NCI-H446 (cell line): ENCODE measurements around the gene ABCG4.
"Not testable (repeated sequence)": the region's sequence is repeated elsewhere in the genome, so short reads cannot be mapped to it uniquely, and the experiment has no call there.

Experiments used
- DNase-seq, 2 experiments: peaks; one replicate each; lab custom pipeline; 2025; lab: John Stamatoyannopoulos, UW

ABCG4 gene

DNA sequence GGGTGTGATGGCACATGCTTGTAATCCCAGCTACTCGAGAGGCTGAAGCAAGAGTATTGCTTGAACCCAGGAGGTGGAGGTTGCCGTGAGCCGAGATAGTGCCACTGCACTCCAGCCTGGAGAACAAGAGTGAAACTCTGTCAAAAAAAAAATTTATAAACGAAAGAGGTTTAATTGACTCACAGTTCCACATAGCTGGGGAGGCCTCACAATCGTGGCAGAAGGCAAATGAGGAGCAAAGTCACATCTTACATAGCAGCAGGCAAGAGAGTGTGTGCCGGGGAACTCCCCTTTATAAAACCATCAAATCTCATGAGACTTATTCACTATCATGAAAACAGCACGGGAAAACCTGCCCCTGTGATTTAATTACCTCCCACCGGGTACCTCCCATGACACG, 35.5 kb downstream of the ABCG4 start:
- DNase-seq: not testable (repeated sequence)

DNA sequence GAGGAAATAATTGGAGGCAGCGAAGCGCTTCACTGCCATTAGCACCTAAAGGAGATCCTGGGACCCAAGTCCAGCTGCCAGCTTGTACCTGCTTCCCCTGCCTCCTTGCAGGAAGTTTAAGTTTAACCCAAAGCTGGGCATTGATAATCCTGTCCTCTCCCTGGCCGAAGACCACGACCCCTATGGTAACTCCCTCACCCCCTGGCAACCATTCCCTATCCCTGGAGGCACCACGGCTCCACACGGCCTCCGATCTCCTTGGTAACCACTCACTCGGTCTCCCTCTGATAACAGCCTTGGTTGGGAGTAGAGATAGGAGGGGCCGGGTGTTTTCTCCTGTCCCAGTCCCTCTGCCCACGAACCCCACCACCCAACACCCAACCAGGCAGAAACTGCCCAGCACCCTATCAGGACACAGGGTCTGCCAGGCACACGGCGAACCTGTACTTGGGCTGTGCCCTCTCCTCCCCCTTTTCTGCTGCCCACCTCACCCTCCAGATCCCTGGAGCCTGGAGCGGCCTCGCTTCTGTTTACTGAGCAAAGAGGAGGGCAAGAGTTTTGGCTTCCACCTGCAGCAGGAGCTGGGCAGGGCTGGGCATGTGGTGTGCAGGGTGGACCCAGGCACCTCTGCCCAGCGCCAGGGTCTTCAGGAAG, 37.3 kb downstream of the ABCG4 start:
- no peak for DNase-seq

- DNase-seq: no peak
Observed at GRCh38 chr11:119187123-119187892, 38.5 kb downstream of the ABCG4 start.

DNA sequence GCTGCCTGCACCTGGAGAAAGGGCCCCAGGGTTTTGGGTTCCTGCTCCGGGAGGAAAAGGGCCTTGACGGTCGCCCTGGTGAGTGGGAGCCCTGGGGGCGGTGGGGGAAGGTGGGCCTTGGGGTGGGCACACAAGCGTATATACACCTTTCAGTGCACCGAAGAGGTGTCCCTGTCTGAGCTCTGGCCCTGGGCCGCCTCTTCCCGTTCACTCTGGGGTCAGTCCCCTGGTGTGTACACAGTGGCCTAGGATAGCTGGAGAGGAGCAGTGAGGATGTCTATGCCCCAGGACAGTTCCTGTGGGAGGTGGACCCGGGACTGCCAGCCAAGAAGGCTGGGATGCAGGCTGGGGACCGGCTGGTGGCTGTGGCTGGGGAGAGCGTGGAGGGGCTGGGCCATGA, 39.2 kb downstream of the ABCG4 start:
- no peak for DNase-seq

DNA sequence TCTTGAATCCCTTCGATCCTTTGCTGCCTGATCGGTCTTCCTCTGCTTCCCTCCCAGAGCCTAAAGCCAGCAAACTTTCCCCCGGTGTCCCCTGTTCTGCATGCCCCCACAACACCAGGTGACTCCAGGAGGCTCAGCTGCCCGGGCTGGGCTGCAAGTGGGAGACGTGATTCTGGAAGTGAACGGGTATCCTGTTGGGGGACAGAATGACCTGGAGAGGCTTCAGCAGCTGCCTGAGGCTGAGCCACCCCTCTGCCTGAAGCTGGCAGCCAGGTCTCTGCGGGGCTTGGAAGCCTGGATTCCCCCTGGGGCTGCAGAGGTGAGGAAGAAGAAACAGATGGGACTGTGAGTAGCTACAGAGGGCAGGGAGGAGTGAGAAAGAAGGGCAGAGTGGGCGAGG, 40.0 kb downstream of the ABCG4 start:
- DNase-seq: no peak

DNA sequence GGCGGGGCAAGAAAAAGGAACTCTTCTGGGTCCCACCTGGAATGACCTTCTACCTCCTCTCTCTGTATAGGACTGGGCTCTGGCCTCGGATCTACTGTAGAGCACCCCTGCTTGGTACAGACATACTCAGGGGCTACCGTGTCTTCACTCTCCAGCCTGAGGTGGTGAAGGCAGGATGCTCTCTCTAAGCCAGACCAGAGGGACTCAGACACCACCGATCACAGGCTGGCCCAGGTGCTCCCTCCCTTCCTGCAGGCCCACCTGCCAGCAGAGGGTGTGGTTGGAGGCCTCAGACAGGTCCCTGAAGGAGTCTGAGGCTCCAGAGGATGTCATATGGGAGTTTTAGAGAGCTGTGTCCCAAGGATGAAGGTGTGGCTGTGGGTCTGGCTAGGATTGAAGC, 40.5 kb downstream of the ABCG4 start:
- no peak for DNase-seq

- DNase-seq: no peak
Observed at GRCh38 chr11:119190531-119190930, 41.7 kb downstream of the ABCG4 start.

DNA sequence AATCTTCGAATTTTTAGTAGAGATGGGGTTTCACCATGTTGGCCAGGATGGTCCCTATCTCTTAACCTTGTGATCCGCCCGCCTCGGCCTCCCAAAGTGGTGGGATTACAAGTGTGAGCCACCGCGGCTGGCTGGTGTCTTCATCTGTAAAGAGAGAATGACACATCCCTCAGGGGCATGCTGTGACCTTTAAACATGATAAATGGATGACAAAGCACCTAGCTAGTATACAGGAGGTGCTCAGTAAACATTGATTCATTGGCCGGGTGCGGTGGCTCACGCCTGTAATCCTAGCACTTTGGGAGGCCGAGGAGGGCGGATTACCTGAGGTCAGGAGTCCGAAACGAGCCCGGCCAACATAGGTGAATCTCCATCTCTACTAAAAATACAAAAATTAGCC, 42.4 kb downstream of the ABCG4 start:
- DNase-seq: not testable (repeated sequence)

GRCh38 chr11:119192111-119192510, 43.3 kb downstream of the ABCG4 start:
- DNase-seq: no peak

DNA sequence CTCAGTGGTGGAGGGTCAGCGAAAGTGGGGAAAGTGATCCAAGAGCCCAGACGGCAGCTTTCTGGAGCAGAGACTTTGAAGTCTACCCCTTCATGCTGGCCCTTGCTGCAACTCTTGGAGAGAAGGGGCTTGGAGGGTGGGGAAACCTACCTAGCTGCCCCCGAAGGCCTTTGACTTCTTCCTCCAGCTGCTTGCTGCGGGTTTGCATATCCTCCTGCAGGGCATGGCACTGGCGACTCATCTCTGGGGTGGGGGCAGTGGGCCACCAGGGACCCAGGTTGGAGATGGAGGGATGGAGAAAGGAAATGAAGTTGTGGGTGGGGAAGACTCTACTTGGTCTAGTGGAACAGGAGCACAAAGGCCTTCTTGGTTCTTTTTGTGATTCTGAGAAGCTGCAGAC, 44.1 kb downstream of the ABCG4 start:
- no peak for DNase-seq

GRCh38 chr11:119193626-119194025, 44.8 kb downstream of the ABCG4 start:
- DNase-seq: no peak

- DNase-seq: no peak
Observed at GRCh38 chr11:119194811-119195440, 46.1 kb downstream of the ABCG4 start.

GRCh38 chr11:119195680-119196079, 46.8 kb downstream of the ABCG4 start:
- peak; percentile 29 to 51 for DNase-seq

- peak; percentile 71 to 78 for DNase-seq
Observed at GRCh38 chr11:119196833-119197483, 48.1 kb downstream of the ABCG4 start.

DNA sequence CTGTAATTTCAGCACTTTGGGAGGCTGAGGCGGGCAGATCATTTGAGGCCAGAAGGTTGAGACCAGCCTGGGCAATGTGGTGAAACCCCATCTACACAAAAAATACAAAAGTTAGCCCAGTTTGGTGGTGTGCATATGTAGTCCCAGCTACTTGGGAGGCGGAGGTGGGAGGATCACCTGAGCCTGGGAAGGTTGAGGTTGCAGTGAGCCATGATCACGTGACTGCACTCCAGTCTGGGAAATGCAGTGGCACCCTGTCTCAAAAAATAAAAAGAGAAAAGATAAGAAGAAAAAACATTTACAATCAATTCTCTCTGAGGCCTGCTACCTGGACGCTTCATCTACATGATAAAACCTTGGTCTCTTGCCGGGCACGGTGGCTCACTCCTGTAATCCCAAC, 50.1 kb downstream of the ABCG4 start:
- DNase-seq: no peak

GRCh38 chr11:119201236-119201635, 52.4 kb downstream of the ABCG4 start:
- not testable (repeated sequence) for DNase-seq

DNA sequence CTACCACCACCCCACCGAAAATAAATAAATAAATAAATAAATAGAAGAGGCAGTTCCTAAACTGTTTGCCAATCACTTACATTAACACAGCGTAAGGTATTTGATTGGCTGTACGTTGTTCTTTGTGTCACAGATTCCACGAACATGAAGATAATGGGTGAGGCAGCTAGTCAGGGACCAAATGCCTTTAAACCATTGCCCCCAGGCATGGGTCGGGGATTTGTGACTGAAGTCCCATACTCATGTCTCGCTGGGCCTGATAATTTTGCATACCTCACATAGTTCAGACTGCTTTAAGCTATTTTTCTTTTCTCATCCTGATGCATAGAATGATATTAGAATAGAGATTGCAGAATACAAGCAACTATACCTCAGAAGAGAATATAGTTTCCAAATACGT, 53.7 kb downstream of the ABCG4 start:
- no peak for DNase-seq

DNA sequence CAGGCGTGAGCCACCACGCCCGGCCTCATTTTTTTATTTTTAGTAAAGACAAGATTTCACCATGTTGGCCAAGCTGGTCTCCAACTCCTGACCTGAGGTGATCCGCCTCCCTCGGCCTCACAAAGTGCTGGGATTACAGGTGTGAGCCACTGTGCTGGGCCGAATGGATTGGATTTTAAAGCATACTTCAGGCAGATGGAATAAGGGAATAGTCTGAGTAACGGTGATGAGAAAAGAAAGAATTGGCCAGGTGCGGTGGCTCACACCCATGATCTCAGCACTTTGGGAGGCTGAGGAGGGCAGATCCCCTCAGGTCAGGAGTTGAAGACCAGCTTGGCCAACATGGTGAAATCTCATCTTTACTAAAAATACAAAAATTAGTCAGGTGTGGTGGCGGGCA, 55.2 kb downstream of the ABCG4 start:
- DNase-seq: no peak

DNA sequence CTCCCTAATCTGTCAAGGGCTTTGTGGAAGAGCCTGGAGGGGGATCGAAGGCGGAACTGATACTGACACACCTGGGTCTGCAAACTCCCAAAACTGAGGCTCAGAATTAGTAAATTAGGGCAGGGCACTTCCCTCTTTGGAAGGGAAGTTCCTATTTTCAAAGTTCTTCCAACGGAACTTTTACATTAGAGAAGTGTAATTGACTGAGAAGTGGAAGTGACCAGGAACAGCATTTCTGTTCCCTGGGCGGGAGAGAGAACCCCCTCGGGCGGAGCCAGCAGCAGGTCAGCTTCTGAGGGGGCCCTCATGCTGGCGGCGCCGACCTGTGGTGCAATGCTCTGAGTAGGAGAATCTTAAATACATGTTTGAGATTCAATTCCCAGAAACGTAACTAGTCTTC, 56.2 kb downstream of the ABCG4 start:
- no peak for DNase-seq

DNA sequence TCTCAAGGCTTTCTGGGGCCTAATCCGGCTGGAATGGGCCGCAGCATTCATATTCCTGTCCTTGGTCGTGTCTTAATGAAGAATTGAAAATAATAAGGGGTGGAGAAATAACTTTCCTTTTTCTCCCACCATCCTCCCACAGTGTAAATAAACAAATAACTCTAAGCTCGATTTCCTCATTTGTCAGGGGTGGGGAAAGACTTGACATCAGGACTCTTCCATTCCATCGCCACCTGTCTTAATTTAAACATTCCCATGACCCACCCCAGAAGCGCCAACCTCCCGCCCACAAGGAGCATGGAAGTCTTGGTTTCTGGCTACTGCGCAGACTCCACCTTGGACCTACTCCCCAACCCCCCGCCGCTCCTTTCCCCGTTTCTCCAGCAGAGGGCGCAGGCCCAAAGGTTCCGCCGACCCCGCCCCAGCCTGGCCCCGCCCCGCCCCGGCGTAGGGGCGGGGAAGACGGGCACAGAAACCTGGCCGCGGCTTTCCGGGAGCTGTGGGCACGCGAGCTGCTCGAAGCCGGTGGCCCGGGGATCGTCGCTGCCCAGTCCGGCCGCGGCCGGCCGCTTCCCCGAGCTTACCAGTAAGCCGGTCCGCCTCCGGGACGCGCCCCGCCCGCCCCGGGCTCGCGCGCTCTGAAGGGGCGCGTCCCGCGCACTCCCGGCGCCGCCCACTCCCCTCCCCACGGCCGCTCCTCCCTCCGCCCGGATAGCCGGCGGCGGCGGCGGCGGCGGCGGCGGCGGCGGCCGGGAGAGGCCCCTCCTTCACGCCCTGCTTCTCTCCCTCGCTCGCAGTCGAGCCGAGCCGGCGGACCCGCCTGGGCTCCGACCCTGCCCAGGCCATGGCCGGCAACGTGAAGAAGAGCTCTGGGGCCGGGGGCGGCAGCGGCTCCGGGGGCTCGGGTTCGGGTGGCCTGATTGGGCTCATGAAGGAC, 57.0 kb downstream of the ABCG4 start, which contains the start of gene CBL:
Gene CBL (plus strand): TSS at position 766 of the 937 bp plus-strand sequence. CDS start 79 bp downstream, at position 845.
- DNase-seq: peak; percentile 88 to 95
